K562 (cell line): ENCODE measurements around the gene CLTA. TPM values are rescaled to one million over a fixed set of nuclear protein-coding genes. Genes with fewer than 3 reads are reported as not detected.

Experiments used
- ATAC-seq: fragments of 200-7000 bp; cut with Tn5 transposase; 3 replicates; pipeline ENCODE4 v1.9.1; 2020; ENCODE audit warnings: moderate library complexity
- BruUV-seq: library from RNA; stranded (reverse); fragments of 400-500 nt; replicated peaks from 2 replicates; lab custom pipeline; 2021; lab: Mats Ljungman, UMichigan
- CTCF ChIA-PET: fragments of 300-600 bp; formaldehyde crosslinking; extraction: SDS; loops from one replicate; lab custom pipeline; 2021; ENCODE audit warnings: low intra/inter-chr PET ratio; lab: Yijun Ruan, JAX
- POLR2A ChIA-PET: fragments of 300-600, 350-650 bp; sonication (Branson Sonifier 250); formaldehyde crosslinking; extraction: SDS; loops from one replicate; lab custom pipeline; 2021; ENCODE audit warnings: antibody characterized with exemption, inconsistent platforms; lab: Yijun Ruan, JAX
- DNase-seq, 4 experiments: peaks; one replicate each; pipeline versions ENCODE4 v3.0.0 to v3.0.0-alpha.2; 2011 to 2018; ENCODE audit warnings: low spot score in 3 of 4, mixed read lengths in 3 of 4; ENCODE audit errors: extremely low read depth in 1 of 4
- FAIRE-seq: peaks from 2 replicates; lab custom pipeline; 2011; peaks lifted over from hg19 to GRCh38; lab: Jason Lieb, UNC
- H2AFZ ChIP-seq: 2 replicates; pipeline ENCODE4 v1.6.0; 2011; ENCODE audit warnings: low read depth, low read length, control low read depth, inconsistent platforms
- H3K27ac ChIP-seq: fragments of 200-600 bp; 3 replicates; pipeline ENCODE4 v1.8.0; 2011; ENCODE audit warnings: low read depth, mild to moderate bottlenecking, control low read depth, inconsistent platforms, low read length, moderate library complexity, mixed read lengths; ENCODE audit errors: extremely low read depth
- H3K27me3 ChIP-seq, 2 experiments: fragments of 300-600 bp in 1 of 2; 2 replicates in 1 of 2; 3 replicates in 1 of 2; pipeline versions ENCODE4 v1.6.0 to v1.8.0; 2011; ENCODE audit warnings: inconsistent platforms in 2 of 2, low read length in 2 of 2, mild to moderate bottlenecking in 1 of 2, mixed read lengths in 1 of 2, moderate library complexity in 1 of 2; ENCODE audit not compliant: control insufficient read depth in 2 of 2, insufficient read depth in 2 of 2
- H3K36me3 ChIP-seq: fragments of 300-600 bp; 3 replicates; pipeline ENCODE4 v1.8.0; 2011; ENCODE audit warnings: mild to moderate bottlenecking, low read length, inconsistent platforms; ENCODE audit not compliant: control insufficient read depth, insufficient read depth
- H3K4me1 ChIP-seq, 2 experiments: fragments of 200-600 bp in 1 of 2; replicated peaks in 1 of 2; 2 replicates in 1 of 2; 3 replicates in 1 of 2; pipeline versions ENCODE4 v1.5.1 to v1.8.0; 2011; ENCODE audit warnings: inconsistent platforms in 2 of 2, low read length in 2 of 2, mild to moderate bottlenecking in 1 of 2, mixed read lengths in 1 of 2, moderate library complexity in 1 of 2; ENCODE audit not compliant: control insufficient read depth in 2 of 2, insufficient read depth in 2 of 2
- H3K4me2 ChIP-seq: 2 replicates; pipeline ENCODE4 v1.6.1; 2011; ENCODE audit warnings: low read length, control low read depth, inconsistent platforms, mixed read lengths; ENCODE audit not compliant: insufficient read depth
- H3K4me3 ChIP-seq: fragments of 200-600 bp; sonication (generic), shearing (Covaris generic); 2 replicates; pipeline ENCODE4 v1.5.1; 2016; ENCODE audit warnings: control low read depth, inconsistent platforms
- H3K79me2 ChIP-seq: fragments of 200-600 bp; 3 replicates; pipeline ENCODE4 v1.8.0; 2011; ENCODE audit warnings: low read length, inconsistent platforms; ENCODE audit not compliant: control insufficient read depth, insufficient read depth
- H3K9ac ChIP-seq, 2 experiments: 2 replicates each; pipeline versions ENCODE4 v1.6.0 to v1.6.1; 2011; ENCODE audit warnings: low read depth in 2 of 2, low read length in 2 of 2, control low read depth in 1 of 2, inconsistent platforms in 1 of 2, mild to moderate bottlenecking in 1 of 2, mixed read lengths in 1 of 2; ENCODE audit not compliant: insufficient read depth in 1 of 2
- H3K9me1 ChIP-seq: one replicate; pipeline ENCODE4 v1.6.0; 2011; ENCODE audit warnings: inconsistent platforms, mild to moderate bottlenecking, low read length, moderate library complexity; ENCODE audit not compliant: control insufficient read depth, insufficient read depth
- H3K9me3 ChIP-seq: replicated peaks from 2 replicates; pipeline ENCODE4 v1.5.1; 2011; ENCODE audit warnings: low read depth, low read length, inconsistent platforms; ENCODE audit not compliant: control insufficient read depth, insufficient read depth
- H4K20me1 ChIP-seq: replicated peaks from 2 replicates; pipeline ENCODE4 v1.6.1; 2011; ENCODE audit warnings: low read length, inconsistent platforms, mixed read lengths; ENCODE audit not compliant: control insufficient read depth, insufficient read depth
- ELF4 ChIP-seq: fragments of 450-650 bp; formaldehyde crosslinking; IDR thresholded peaks from 2 replicates; pipeline ENCODE4 v1.4.0; 2022; ENCODE audit warnings: missing genetic modification characterization
- EWSR1 ChIP-seq: fragments of 450-650 bp; IDR thresholded peaks from 2 replicates; pipeline ENCODE4 v1.6.1; 2018; ENCODE audit warnings: borderline replicate concordance, mild to moderate bottlenecking, low read depth, moderate library complexity; ENCODE audit not compliant: partially characterized antibody
- NELFE ChIP-seq: IDR thresholded peaks from 2 replicates; pipeline ENCODE4 v1.6.1; 2011; ENCODE audit warnings: mild to moderate bottlenecking; ENCODE audit not compliant: insufficient read depth, insufficient read length
- SREBF2 ChIP-seq: sonication (generic); formaldehyde crosslinking; IDR thresholded peaks from 2 replicates; pipeline ENCODE4 v1.4.0; 2020; ENCODE audit warnings: mild to moderate bottlenecking, missing genetic modification reagents
- TAL1 ChIP-seq: fragments of 450-650 bp; IDR thresholded peaks from 2 replicates; pipeline ENCODE4 v1.6.1; 2016; ENCODE audit warnings: mild to moderate bottlenecking
- ZNF76 ChIP-seq: fragments of 250-450 bp; sonication (Bioruptor Pico); IDR thresholded peaks from 2 replicates; pipeline ENCODE4 v1.4.0; 2020; ENCODE audit warnings: mild to moderate bottlenecking, moderate library complexity, borderline replicate concordance
- ZNF830 ChIP-seq: fragments of 250-450 bp; sonication (Bioruptor Pico); IDR thresholded peaks from 2 replicates; pipeline ENCODE4 v1.5.0; 2021; ENCODE audit warnings: mild to moderate bottlenecking
- WGBS: fragments of 100-300 bp; shearing (Covaris generic); methylation state at CpG from one replicate; pipeline ENCODE4 v1.1.6; 2016; ENCODE audit warnings: low coverage, mixed read lengths; ENCODE audit not compliant: insufficient coverage; ENCODE audit errors: missing lambda C conversion rate; 5-methylcytosine and 5-hydroxymethylcytosine counted together
- in situ Hi-C: fragments of 300-500 bp; cut with MboI; formaldehyde crosslinking; loops from 4 replicates; pipeline ENCODE4 v1.15.0; 2018; ENCODE audit warnings: inconsistent platforms, mixed read lengths
- intact Hi-C: fragments of 100-400 bp; cut with micrococcal nuclease; formaldehyde crosslinking; loops from 2 replicates; pipeline ENCODE4 v1.14.2; 2022
- polyA plus RNA-seq, 8 experiments: library from polyadenylated mRNA; depleted of rRNA in 4 of 8; stranded (reverse) in 5 of 8; unstranded in 3 of 8; fragments of >200 nt; fragmentation: Nextera tagmentation in 2 of 8; fragmentation: Illumina TruSeq in 1 of 8; extraction: Ambion mirVana in 2 of 8; extraction: Trizol in 1 of 8; gene quantifications; 2 replicates each; pipeline versions ENCODE4 v1.2.1 to v1.2.3, GENCODE V29; 2011 to 2014; ENCODE audit warnings: inconsistent platforms in 1 of 8, missing spikeins in 1 of 8
- total RNA-seq, 7 experiments: library from RNA; depleted of rRNA in 6 of 7; stranded (reverse); fragments of >200 nt in 6 of 7; fragmentation: Illumina TruSeq in 2 of 7; extraction: Trizol in 2 of 7; gene quantifications; 2 replicates each; pipeline versions ENCODE4 v1.2.1 to v1.2.3, GENCODE V29; 2011 to 2021; ENCODE audit warnings: low replicate concordance in 1 of 7
- TF ChIP-seq, protein P1 (sequence below): fragments of 250-450 bp; sonication (Bioruptor Pico); IDR thresholded peaks from 2 replicates; pipeline ENCODE4 v1.9.0; 2021; ENCODE audit warnings: mild to moderate bottlenecking
- TF ChIP-seq, protein P2 (sequence below): fragments of 450-650 bp; IDR thresholded peaks from 2 replicates; pipeline ENCODE4 v1.6.1; 2016; ENCODE audit warnings: low read depth, mild to moderate bottlenecking, moderate library complexity
- TF ChIP-seq, protein P3 (sequence below): IDR thresholded peaks from 2 replicates; pipeline ENCODE4 v1.6.1; 2016; ENCODE audit warnings: missing genetic modification characterization, missing compliant biosample characterization
- TF ChIP-seq, protein P4 (sequence below): fragments of 450-650 bp; IDR thresholded peaks from one replicate; pipeline ENCODE4 v1.6.1; 2018; ENCODE audit warnings: mild to moderate bottlenecking, moderate library complexity; ENCODE audit not compliant: partially characterized antibody

CLTA gene
- total and polyA plus RNA-seq, 9 of the 15 experiments (the other 6 are each of a cell fraction or from before 2014, with no cell fraction given) = 37.8 to 219 (median 144) TPM

DNA sequence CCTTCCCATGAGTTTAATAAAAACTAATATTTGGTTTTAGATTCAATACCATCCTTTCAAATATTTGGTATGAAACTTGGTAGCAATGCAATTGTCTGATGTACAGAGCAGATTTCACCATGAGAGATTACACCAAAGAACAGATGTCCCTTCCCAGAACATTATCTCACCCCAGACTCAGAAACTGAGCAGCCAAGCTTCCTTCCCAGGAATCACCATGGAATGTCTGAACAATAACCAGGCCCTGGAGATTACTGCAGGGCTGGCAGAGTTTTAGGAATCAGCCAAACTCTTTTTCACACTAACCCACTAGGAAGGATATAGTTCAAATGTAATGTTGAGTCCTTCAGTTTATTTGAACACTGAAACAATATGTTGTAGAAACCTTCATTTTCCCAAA is 23.9 kb downstream of the CLTA start:
- H3K9ac ChIP-seq = no peak overlapping the region
- peaks cover 9% of the 10 kb centered on the region for H3K79me2 ChIP-seq
- FAIRE-seq = no peak
- intact Hi-C loops (no loop called here), in situ Hi-C loops (no loop called here)
- no TSS peak for BruUV-seq
- H4K20me1 ChIP-seq = peaks cover 6% of the 10 kb centered on the region
- H3K4me3 ChIP-seq = no peak overlapping the region
- peaks cover 11 to 28% of the 10 kb centered on the region in 2 experiments for H3K4me1 ChIP-seq
- peaks cover 85% of the 10 kb centered on the region for H3K36me3 ChIP-seq
- ChIA-PET POLR2A (interaction anchor here (1.2 kb wide), 1 partner anchor 66 kb away, joined by 3 read pairs; no protein-coding TSS in a partner anchor), CTCF (no interaction called here)
- H2AFZ ChIP-seq = no peak overlapping the region
- H3K27ac ChIP-seq = peak overlapping the region; percentile 44; the same call in 1 of the 3 replicates
- no peak for TF ChIP-seq ELF4 (CRISPR knock-in tag)
- no peak for TF ChIP-seq ZNF76 (CRISPR knock-in tag)
- 0 out of 2 replicates have a peak, but pooled peaks have one; percentile 13 for TF ChIP-seq TAL1
- no peak overlapping the region for H3K4me2 ChIP-seq
- H3K27me3 ChIP-seq = no peaks in the 10 kb centered on the region
- no peaks in the 10 kb centered on the region for H3K9me3 ChIP-seq
- no peak for DNase-seq
- no peaks in the 10 kb centered on the region for H3K9me1 ChIP-seq
- ATAC-seq = no peak

DNA sequence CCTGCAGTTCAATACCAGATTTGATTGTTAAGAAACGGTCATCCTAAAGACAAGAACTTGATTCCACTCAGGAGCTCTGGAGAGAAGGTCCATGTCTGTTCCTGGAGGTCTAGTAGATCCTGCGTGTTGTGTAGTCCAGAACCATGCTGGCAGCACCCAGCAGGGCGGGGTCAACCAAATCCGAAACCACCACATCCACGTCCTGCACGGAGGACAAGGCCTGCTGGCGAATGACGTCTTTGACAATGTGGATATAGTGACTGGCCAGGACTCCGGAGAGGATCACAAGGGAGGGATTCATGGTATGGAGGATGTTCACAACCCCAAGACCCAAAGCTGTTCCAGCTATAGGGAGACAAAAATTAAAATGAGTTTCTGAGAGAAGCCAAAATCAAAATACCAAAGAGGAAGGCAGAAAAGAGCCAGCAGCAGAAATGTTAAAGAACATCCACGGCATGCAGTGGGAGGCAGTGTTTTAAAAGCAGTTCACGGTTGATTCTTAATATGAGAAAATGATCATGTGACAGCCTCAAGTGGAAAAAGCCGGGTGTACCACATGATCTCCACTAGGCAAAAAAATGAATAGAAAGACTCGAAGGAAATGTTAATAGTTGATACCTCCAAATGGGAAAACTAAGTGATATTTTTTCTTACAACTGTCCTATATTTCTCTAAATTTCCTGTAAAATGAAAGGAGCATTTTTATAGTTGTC is 26.7 kb downstream of the CLTA start:
- no peak for DNase-seq
- ChIA-PET POLR2A (interaction anchor here (0.6 to 1.2 kb wide), 3 partner anchors 10 to 171 kb away, joined by 3 to 4 read pairs (median 3); no protein-coding TSS in a partner anchor), CTCF (no interaction called here)
- H3K9me3 ChIP-seq = no peaks in the 10 kb centered on the region
- no peak overlapping the region for H2AFZ ChIP-seq
- no peaks in the 10 kb centered on the region for H3K27me3 ChIP-seq
- no peak for FAIRE-seq
- peaks cover 6% of the 10 kb centered on the region; the same call in 1 of the 2 replicates for H4K20me1 ChIP-seq
- ATAC-seq = no peak
- peaks cover 11 to 28% of the 10 kb centered on the region in 2 experiments for H3K4me1 ChIP-seq
- intact Hi-C loops = no loop called here
- H3K9me1 ChIP-seq = no peaks in the 10 kb centered on the region
- BruUV-seq = no TSS peak
- H3K27ac ChIP-seq = no peak overlapping the region
- peaks cover 84% of the 10 kb centered on the region for H3K36me3 ChIP-seq
- 84% methylated on average over 12 of the region's 13 CpGs for WGBS
- H3K4me3 ChIP-seq = no peak overlapping the region
- H3K4me2 ChIP-seq = no peak overlapping the region
- in situ Hi-C loops = no loop called here
- peaks cover 3% of the 10 kb centered on the region; the same call in 1 of the 3 replicates for H3K79me2 ChIP-seq
- no peak overlapping the region for H3K9ac ChIP-seq
- TF ChIP-seq, protein P1, sequence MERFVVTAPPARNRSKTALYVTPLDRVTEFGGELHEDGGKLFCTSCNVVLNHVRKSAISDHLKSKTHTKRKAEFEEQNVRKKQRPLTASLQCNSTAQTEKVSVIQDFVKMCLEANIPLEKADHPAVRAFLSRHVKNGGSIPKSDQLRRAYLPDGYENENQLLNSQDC (CRISPR knock-in tag) = no peak
- TF ChIP-seq, protein P2, sequence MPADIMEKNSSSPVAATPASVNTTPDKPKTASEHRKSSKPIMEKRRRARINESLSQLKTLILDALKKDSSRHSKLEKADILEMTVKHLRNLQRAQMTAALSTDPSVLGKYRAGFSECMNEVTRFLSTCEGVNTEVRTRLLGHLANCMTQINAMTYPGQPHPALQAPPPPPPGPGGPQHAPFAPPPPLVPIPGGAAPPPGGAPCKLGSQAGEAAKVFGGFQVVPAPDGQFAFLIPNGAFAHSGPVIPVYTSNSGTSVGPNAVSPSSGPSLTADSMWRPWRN = no peak
- TF ChIP-seq EWSR1 (no peak), SREBF2 (CRISPR knock-in tag) (no peak), ZNF830 (no peak), NELFE (no peak)
- TF ChIP-seq, protein P3, sequence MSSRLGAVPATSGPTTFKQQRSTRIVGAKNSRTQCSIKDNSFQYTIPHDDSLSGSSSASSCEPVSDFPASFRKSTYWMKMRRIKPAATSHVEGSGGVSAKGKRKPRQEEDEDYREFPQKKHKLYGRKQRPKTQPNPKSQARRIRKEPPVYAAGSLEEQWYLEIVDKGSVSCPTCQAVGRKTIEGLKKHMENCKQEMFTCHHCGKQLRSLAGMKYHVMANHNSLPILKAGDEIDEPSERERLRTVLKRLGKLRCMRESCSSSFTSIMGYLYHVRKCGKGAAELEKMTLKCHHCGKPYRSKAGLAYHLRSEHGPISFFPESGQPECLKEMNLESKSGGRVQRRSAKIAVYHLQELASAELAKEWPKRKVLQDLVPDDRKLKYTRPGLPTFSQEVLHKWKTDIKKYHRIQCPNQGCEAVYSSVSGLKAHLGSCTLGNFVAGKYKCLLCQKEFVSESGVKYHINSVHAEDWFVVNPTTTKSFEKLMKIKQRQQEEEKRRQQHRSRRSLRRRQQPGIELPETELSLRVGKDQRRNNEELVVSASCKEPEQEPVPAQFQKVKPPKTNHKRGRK = no peak
- TF ChIP-seq, protein P4, sequence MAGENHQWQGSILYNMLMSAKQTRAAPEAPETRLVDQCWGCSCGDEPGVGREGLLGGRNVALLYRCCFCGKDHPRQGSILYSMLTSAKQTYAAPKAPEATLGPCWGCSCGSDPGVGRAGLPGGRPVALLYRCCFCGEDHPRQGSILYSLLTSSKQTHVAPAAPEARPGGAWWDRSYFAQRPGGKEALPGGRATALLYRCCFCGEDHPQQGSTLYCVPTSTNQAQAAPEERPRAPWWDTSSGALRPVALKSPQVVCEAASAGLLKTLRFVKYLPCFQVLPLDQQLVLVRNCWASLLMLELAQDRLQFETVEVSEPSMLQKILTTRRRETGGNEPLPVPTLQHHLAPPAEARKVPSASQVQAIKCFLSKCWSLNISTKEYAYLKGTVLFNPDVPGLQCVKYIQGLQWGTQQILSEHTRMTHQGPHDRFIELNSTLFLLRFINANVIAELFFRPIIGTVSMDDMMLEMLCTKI = no peak
